GM20431 (cell line): ENCODE data around the gene FGF19.

Experiments
- in situ Hi-C: fragments of 300-500 bp; cut with MseI, MboI; formaldehyde crosslinking; loops from one replicate; pipeline ENCODE4 v1.15.0; 2020; ENCODE audit warnings: low sequenced_read_pairs; ENCODE audit not compliant: unreplicated experiment

FGF19 gene

DNA sequence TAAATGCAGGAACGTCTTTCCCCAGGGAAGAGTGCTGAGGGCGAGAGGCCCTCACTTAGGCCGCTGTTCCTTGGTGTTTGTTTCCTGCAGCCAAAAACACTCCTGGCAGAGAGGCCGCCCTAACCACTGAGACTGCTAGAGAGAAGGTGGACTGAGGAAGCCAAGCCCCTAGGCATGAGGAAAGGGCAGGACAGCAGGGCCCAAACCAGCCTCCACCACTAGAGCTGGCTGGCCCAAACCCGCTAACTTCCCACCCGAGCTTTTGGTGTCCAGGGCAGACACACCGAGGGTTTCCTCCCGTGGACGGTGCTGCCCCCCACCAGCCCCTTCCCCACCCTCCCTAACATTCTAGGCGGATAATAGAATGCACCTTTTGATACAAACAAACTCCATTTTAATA is 6.0 kb downstream of the FGF19 start:
- in situ Hi-C loops = loop anchor here (25.0 kb wide), 1 partner anchor 489 kb away; no protein-coding TSS in a partner anchor

DNA sequence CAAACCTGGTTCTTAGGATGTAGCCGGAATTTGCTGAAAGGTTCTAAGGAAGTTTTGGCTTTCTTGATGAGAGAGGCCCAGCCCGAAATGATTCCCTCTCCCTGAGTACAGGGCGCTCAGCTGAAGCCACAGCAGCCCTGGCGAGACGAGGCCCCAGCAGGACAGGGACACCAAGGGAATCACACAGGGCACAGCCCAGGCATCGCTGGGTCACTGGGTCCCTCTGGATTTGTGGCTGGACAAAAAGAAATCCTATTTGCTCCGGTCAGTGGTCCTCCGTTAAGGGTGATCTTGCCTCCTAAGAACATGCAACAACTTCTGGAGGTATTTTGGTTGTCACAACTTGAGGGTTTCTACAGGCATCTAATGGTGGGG is 6.4 kb downstream of the FGF19 start:
- in situ Hi-C loops = loop anchor here (25.0 kb wide), 1 partner anchor 490 kb away; no protein-coding TSS in a partner anchor

GRCh38 chr11:69696749-69697468 is 6.9 kb downstream of the FGF19 start:
- in situ Hi-C loops = loop anchor here (25.0 kb wide), 1 partner anchor 490 kb away; no protein-coding TSS in a partner anchor

- in situ Hi-C loops = loop anchor here (25.0 kb wide), 1 partner anchor 491 kb away; no protein-coding TSS in a partner anchor
Measured at GRCh38 chr11:69695995-69696394, 7.8 kb downstream of the FGF19 start.

DNA sequence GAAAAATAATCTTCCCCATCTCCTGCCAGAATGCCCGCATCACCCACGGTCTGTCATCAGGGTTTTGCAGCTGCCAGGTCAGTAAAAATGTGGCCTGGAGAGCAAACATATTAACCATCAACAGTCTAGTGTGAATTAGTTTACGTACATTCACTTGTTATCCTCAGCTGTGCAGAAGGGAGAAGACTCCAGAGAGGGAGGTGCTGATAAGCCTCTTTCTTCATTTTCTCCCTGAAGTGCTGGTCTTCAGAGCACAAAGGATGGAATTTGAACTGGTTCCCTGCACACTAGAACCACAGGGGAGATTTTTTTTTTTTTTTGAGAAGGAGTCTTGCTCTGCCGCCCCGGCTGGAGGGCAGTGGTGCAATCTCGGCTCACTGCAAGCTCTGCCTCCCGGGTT is 8.2 kb downstream of the FGF19 start:
- in situ Hi-C loops = loop anchor here (25.0 kb wide), 1 partner anchor 492 kb away; no protein-coding TSS in a partner anchor

DNA sequence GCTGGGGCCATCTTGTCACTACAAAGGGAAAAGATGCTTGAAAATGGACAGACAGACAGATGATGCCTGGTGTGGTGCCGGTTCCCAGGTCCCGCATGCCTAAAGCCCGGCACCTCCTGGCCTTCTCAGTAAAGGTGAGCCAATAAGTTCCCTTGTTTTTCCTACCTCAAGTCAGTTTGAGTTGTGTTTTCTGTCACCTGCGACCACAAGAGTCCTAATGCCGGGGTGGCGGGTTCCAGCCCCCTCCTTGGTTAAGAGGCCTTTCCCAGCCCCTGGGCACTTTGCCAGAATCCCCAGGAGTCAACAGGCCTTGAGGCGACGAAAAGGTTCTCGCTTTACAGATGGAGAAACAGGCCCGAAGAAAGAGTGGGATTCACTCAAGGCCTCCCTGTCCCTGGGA is 9.0 kb downstream of the FGF19 start:
- in situ Hi-C loops = loop anchor here (25.0 kb wide), 1 partner anchor 493 kb away; no protein-coding TSS in a partner anchor

DNA sequence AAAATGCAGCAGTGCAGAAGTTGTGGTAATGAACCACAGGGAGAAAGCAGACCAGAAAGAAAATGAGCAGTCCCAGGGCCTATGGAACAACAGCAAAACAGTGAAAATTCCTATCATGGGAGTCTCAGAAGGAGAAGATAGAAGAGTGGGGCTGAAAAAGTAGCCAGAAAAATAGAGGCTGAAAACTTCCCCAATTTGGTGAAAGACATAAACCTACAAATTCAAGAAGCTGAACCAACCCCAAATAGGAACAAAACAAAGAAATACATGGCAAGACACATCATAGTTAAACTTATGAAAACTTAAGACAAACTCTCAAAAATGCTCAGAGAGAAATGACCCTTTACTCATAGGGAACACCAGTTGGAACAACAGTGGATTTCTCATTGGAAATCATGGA is 11.4 kb downstream of the FGF19 start:
- in situ Hi-C loops = loop anchor here (25.0 kb wide), 1 partner anchor 495 kb away; no protein-coding TSS in a partner anchor

DNA sequence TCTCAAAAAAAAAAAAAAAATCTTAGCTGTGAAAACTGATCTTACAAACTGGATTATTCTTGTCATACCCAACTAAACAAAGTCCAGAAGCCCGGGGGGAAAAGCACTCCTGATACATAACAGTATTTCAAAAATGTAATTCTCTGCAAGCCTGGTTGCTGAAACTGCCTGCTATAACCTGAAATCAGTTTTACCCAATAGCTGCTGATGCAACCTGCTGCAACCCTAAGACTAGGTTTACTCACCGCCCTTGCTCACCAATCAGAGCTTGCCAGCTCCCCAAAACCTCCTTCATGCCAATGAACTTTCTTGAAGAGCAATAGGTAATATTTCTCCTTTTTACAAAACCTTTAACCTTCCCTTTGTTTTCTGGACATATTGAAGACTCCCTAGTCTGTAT is 12.4 kb downstream of the FGF19 start:
- in situ Hi-C loops = loop anchor here (25.0 kb wide), 1 partner anchor 496 kb away; no protein-coding TSS in a partner anchor

GRCh38 chr11:69689484-69690319 is 14.1 kb downstream of the FGF19 start:
- in situ Hi-C loops = loop anchor here (10.0 to 25.0 kb wide), 2 partner anchors 205 to 498 kb away; no protein-coding TSS in a partner anchor

GRCh38 chr11:69687969-69688771 is 15.7 kb downstream of the FGF19 start:
- in situ Hi-C loops = loop anchor here (10.0 to 25.0 kb wide), 2 partner anchors 207 to 499 kb away; no protein-coding TSS in a partner anchor

- in situ Hi-C loops = loop anchor here (10.0 to 25.0 kb wide), 2 partner anchors 208 to 500 kb away; no protein-coding TSS in a partner anchor
Measured at GRCh38 chr11:69686856-69687255, 17.0 kb downstream of the FGF19 start.

GRCh38 chr11:69686452-69686851 is 17.4 kb downstream of the FGF19 start:
- in situ Hi-C loops = loop anchor here (10.0 to 25.0 kb wide), 2 partner anchors 208 to 501 kb away; no protein-coding TSS in a partner anchor

- in situ Hi-C loops = loop anchor here (10.0 to 25.0 kb wide), 2 partner anchors 209 to 502 kb away; no protein-coding TSS in a partner anchor
Measured at GRCh38 chr11:69685348-69685747, 18.5 kb downstream of the FGF19 start.

GRCh38 chr11:69684651-69685050 is 19.2 kb downstream of the FGF19 start:
- in situ Hi-C loops = loop anchor here (10.0 to 25.0 kb wide), 2 partner anchors 210 to 503 kb away; no protein-coding TSS in a partner anchor

DNA sequence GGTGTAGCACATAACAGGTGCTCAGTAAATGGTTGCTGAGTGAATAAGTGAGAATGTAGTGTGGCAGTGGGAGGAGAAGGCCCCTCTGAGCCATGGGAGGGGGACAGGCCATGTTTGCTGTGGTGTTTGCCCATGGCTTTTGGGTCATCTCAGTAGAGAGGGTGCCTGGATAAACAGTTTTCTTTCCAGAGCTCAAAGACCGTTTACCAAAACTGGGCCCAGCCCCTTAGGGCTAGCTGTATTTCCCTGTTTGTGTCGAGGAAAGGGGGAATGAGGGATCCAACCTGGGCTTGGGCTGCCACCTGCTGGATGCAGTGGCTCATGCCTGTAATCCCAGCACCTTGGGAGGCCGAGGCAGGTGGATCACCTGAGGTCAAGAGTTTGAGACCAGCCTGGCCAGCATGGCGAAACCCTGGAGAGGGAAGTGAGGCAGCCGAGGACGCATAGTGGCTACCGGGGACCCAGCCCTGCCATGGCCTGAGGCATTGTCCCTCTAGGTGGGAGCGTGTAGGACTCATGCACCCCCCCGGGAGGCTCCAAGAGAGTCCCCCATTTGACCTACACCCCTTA is 20.0 kb downstream of the FGF19 start:
- in situ Hi-C loops = loop anchor here (10.0 to 25.0 kb wide), 2 partner anchors 211 to 503 kb away; no protein-coding TSS in a partner anchor

DNA sequence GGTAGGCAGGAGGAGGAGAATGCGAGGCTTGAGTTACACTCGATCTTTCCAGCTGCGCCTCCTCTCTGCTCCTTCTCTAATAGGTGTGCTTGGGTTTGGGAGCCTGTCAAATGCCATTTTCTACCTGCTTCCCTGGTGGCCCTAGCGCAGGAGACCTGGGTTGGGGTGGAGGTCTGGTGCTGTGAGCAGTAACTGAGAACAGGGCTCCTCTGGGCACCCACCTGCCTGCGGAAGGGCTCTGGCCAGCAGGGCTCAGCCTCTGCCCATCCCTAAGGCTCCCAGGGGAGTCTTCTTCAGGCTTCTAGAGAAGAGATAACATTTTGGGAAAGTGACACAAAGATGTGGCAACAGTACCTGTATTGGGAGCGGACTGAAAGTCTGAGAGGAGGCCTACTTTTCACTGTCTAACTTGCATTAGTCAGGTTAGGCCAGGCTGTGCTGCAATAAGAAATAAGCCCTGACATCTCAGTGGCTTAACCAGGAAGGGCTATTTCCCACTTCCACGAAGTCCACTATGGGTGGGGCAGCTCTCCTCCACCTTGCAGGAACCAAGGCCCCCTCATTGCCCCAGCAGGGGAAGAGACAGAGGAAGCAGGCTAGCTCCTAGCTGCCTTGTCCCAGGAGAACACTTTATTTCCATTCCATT is 21.0 kb downstream of the FGF19 start:
- in situ Hi-C loops = loop anchor here (10.0 to 25.0 kb wide), 2 partner anchors 212 to 504 kb away; no protein-coding TSS in a partner anchor

- in situ Hi-C loops = loop anchor here (10.0 to 25.0 kb wide), 2 partner anchors 213 to 505 kb away; no protein-coding TSS in a partner anchor
Measured at GRCh38 chr11:69682221-69682620, 21.6 kb downstream of the FGF19 start.

DNA sequence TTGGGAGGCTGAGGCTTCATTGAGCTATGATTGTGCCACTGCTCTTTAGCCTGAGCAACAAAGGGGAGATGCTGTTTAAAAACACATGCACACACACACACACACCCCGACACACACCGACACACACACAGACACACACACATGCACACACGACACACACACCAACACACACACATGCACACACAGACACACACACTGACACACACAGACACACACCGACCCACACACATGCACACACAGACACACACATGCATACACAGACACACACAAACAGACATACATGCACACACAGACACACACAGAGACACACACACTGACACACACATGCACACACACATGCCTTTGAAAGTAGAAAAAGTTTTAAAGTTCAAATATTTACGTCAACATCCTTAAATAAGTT is 23.1 kb downstream of the FGF19 start:
- in situ Hi-C loops = loop anchor here (10.0 to 25.0 kb wide), 2 partner anchors 214 to 507 kb away; no protein-coding TSS in a partner anchor
